HG03469 (cell line): Measurements from ENCODE around the gene TICRR.
A peak's percentile ranks its signal among the peaks of the same experiment; 100 is the strongest.
"Not testable (repeated sequence)": the region's sequence is repeated elsewhere in the genome, so short reads cannot be mapped to it uniquely, and the experiment has no call there.

Source experiments
- ATAC-seq: cut with Tn5 transposase; IDR thresholded peaks from one replicate; pipeline ENCODE4 v1.9.1; 2021; ENCODE audit warnings: mild to moderate bottlenecking, moderate library complexity, moderate number of reproducible peaks; ENCODE audit not compliant: unreplicated experiment

Gene TICRR

GRCh38 chr15:89566621-89567294, 8.5 kb upstream of the TICRR start:
- no peak for ATAC-seq

GRCh38 chr15:89569090-89569745, 6.1 kb upstream of the TICRR start:
- no peak for ATAC-seq

- peak; percentile 4 for ATAC-seq
These were observed 567 bp downstream of the TICRR start for GRCh38 chr15:89575656-89576416.

- ATAC-seq: no peak
These were observed 1.1 kb downstream of the TICRR start for GRCh38 chr15:89576417-89576773.

GRCh38 chr15:89577776-89578115, 2.5 kb downstream of the TICRR start:
- ATAC-seq: no peak

GRCh38 chr15:89578146-89578545, 2.9 kb downstream of the TICRR start:
- ATAC-seq: no peak

GRCh38 chr15:89580747-89581146, 5.5 kb downstream of the TICRR start:
- ATAC-seq: not testable (repeated sequence)

GRCh38 chr15:89586651-89587050, 11.4 kb downstream of the TICRR start:
- ATAC-seq: no peak

GRCh38 chr15:89587955-89588354, 12.7 kb downstream of the TICRR start:
- ATAC-seq: no peak

- ATAC-seq: no peak
These were observed 16.6 kb downstream of the TICRR start for GRCh38 chr15:89591834-89592233.

- no peak for ATAC-seq
These were observed 17.7 kb downstream of the TICRR start for GRCh38 chr15:89593018-89593417.

- ATAC-seq: no peak
These were observed 23.8 kb downstream of the TICRR start for GRCh38 chr15:89599021-89599420.

GRCh38 chr15:89611317-89611716, 36.0 kb downstream of the TICRR start:
- no peak for ATAC-seq

GRCh38 chr15:89613031-89613430, 37.8 kb downstream of the TICRR start:
- ATAC-seq: no peak

- no peak for ATAC-seq
These were observed 38.9 kb downstream of the TICRR start for GRCh38 chr15:89614164-89614563.

- no peak for ATAC-seq
These were observed 39.9 kb downstream of the TICRR start for GRCh38 chr15:89615135-89615534.

GRCh38 chr15:89616228-89616627, 41.0 kb downstream of the TICRR start:
- no peak for ATAC-seq

GRCh38 chr15:89621547-89621946, 46.3 kb downstream of the TICRR start:
- ATAC-seq: no peak

GRCh38 chr15:89623165-89623564, 47.9 kb downstream of the TICRR start:
- no peak for ATAC-seq

GRCh38 chr15:89625716-89626115, 50.4 kb downstream of the TICRR start:
- ATAC-seq: no peak

GRCh38 chr15:89627256-89627970, 52.1 kb downstream of the TICRR start:
- ATAC-seq: no peak
